ENCODE measurements around the gene RAB24.

The RAB24 gene

DNA sequence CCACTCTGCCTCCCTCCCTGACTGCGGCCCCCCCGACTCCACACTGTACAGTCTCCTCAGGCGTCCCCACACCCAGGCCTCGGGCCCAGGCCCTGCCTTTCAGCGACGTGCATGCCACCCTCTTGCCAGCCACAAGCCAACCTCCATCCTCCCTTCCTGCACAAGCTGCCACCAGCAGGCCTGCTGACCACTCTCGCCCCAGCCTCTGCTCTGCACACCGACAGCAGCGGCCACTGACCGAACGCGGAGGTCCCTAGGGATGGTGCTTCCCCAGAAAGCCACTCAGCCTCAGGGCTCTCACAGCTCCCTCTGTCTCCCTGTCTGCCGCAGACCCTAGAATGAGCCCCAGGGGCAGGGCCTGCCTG, 29.4 kb upstream of the RAB24 start:
- no peak for DNase-seq (ENCODE audit: low read depth)
- TF ChIP-seq, protein P1, sequence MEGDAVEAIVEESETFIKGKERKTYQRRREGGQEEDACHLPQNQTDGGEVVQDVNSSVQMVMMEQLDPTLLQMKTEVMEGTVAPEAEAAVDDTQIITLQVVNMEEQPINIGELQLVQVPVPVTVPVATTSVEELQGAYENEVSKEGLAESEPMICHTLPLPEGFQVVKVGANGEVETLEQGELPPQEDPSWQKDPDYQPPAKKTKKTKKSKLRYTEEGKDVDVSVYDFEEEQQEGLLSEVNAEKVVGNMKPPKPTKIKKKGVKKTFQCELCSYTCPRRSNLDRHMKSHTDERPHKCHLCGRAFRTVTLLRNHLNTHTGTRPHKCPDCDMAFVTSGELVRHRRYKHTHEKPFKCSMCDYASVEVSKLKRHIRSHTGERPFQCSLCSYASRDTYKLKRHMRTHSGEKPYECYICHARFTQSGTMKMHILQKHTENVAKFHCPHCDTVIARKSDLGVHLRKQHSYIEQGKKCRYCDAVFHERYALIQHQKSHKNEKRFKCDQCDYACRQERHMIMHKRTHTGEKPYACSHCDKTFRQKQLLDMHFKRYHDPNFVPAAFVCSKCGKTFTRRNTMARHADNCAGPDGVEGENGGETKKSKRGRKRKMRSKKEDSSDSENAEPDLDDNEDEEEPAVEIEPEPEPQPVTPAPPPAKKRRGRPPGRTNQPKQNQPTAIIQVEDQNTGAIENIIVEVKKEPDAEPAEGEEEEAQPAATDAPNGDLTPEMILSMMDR (IDR thresholded peaks at IDR 0.05; ENCODE audit: insufficient read depth, low read depth, low read length, missing control alignments), result no peak

DNA sequence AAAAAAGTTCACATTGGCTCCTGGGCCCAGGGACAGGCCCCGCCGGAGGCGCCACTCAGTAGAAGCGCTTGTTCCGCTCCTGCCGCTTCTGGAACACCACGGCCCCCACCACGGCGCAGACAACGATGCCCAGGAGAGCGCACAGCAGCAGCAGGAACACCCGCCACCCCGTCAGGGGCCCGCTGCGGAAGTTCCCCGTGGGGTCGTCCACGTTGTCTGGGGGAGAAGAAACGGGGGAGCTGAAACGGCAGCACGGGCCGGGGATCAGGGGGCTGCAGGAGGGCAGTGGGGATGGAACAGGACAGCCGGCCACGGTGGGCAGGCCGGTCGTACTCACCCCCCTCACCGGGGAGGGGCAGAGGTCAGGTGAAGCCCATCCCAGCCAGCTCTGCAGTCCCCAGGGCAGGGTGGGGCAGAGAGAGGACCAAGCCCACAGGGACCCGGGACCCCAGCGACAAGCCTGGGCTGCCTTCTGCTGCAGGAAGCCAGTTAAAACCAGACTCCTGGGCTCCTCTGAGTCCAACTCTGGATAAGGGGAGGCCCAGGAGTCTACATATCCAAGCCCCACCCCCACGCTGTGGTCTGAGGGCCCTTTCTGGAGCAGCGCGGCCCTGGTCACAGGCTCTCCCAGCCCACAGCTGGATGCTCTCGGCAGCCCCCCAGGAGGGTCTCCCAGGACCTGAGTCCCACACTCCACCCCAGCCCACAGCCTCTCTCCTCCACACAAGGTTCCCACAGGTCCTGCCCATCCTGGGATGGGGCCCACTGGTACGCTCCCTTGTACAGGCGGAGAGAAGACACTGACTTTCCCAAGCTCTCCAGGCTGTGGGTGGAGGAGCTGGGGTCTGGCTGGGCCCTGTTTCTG, 28.7 kb upstream of the RAB24 start:
- no peak for DNase-seq (ENCODE audit: low read depth)
- TF ChIP-seq, protein P1 (IDR thresholded peaks at IDR 0.05; ENCODE audit: insufficient read depth, low read depth, low read length, missing control alignments), result no peak
- no peak overlapping the region for H3K4me3 ChIP-seq (ENCODE audit: low read length)

More for the DNA sequence above, 29.4 kb upstream of the RAB24 start:
- H3K4me3 ChIP-seq (ENCODE audit: low read length), result no peak overlapping the region

DNA sequence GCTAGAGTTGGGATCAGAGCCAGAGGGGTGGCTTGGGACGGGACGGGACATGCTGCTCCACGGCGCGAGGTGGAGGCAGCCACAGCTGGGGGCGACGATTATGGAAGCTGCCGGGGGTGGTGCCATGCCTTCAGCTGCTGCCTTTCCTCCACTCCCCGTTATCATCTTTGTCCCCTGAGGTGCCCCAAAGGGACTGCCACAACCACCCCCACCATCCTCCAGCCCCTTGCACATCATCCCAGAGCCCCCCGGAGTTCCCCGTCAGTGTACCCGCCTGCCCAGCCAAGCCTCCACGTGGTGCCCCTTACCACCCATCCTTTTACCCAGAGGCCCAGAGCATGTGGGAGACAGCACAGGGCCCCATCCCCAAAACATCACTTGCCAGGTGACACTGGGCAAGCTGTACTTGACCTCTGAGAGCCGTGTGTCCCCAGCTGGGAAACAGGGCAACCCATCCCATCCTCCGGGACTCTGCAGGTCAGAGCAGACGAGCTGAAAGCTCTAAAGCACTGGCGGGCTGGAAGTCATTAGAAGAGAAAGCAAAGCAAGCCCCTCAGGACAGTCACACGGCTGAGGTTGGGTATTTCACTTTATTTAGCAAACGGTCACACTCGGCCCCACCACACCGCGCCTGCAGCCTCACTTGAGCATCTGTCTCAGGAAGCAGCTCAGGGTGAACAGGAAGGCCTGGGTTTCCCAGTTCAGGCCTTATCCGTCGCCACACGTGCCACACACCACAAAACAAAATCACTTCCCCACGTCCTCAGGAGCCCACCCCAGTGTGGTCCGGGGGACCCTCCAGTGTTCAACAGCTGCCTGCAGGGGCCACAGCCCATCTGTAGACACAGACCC, 27.7 kb upstream of the RAB24 start:
- no peak overlapping the region for H3K4me3 ChIP-seq (ENCODE audit: low read length)
- no peak for DNase-seq (ENCODE audit: low read depth)
- TF ChIP-seq, protein P1 (IDR thresholded peaks at IDR 0.05; ENCODE audit: insufficient read depth, low read depth, low read length, missing control alignments), result no peak

DNA sequence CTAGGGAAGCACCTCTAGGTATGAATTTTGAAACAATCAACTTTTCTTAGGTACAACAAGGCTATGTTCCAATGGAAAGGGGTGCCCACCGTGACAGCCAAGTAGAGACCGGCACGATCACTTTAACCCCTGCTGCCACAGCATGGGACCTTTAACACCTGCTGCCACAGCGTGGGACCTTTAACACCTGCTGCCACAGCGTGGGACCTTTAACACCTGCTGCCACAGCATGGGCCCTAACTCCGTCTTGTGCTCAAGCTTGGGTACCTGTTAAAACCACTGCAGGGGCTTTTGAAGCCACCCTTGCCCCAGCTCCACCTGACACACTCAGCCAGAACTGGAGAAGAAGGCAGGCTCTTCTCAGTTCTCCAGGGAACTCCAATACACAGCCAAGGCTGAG, 26.4 kb upstream of the RAB24 start:
- no peak overlapping the region for H3K4me3 ChIP-seq (ENCODE audit: low read length)
- TF ChIP-seq, protein P1 (IDR thresholded peaks at IDR 0.05; ENCODE audit: insufficient read depth, low read depth, low read length, missing control alignments), result no peak
- DNase-seq (ENCODE audit: low read depth), result no peak

DNA sequence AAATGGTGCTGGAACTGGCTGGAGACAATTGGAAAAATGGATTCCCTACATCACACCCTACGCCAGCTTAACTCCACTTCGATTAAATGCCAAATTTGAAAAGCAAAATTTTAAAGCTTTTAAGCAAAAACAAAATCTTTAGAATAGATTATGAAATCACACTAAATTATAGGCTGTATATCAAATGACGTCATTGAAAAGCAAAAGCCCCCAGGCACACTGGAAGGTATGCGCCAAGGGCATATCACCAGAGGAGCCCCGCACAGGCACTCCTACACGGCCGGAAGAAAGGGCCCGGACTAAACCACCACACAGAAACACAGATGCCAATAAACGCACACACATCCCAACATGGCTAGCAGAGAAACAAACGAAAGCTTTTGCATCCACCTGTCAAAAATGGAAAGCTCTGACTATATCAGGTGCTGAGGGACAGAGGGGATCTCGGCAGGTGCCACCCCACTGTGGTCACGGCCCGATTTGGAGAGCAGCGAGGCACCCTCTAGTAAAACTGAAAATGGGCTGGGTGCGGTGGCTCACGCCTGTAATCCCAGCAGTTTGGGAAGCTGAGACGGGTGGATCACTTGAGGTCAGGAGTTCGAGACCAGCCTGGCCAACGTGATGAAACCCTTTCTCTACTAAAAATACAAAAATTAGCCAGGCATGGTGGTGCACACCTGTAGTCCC, 25.2 kb upstream of the RAB24 start:
- no peak for DNase-seq (ENCODE audit: low read depth)
- TF ChIP-seq, protein P1 (IDR thresholded peaks at IDR 0.05; ENCODE audit: insufficient read depth, low read depth, low read length, missing control alignments), result no peak
- H3K4me3 ChIP-seq (ENCODE audit: low read length), result no peak overlapping the region

DNA sequence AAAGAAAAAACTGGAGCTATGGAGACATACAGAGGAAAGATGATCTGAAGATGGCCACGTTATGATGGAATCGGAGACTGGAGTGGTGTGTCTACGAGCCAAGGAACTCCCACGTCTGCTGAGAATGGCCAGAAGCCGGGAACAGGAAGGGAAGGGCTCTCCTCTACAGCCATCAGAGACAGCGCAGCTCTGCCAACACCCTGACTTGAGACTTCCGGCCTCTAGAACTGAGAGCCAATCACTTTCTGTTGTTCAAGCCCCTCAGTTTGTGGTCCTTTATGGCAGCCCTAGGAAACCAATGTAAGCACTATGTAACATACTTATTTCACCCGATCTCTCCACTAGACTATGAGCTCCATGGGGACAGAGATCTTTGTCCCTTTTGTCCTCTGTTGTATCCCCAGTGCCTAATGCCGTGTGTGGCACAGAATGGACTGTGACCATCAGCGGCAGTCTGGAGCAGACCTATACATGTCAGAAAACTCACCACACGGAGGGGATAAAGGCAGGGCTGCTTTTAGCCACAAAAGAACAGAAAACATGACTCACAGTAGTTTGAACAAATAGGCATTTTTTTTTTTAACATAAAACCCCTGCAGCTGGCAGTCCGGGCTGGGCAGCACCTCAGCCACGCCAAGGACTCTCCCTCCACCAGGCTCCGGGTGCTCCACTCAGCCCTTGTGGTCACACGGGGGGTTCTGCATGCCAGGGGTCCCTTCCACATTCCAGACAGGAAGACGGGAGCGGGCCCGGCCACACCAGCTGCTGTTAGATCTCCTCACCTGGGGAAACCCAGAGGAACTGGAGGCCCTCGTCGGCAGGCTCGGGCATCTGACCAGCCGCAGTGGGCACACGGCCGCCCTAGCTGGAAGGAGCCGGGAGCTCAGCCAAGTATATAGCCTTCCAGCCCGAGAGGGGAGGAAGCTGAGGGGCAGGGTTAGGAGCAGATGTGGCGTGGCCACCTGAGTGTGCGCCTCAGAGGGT, 24.3 kb upstream of the RAB24 start:
- TF ChIP-seq, protein P1 (IDR thresholded peaks at IDR 0.05; ENCODE audit: insufficient read depth, low read depth, low read length, missing control alignments), result no peak
- no peak overlapping the region for H3K4me3 ChIP-seq (ENCODE audit: low read length)
- no peak for DNase-seq (ENCODE audit: low read depth)
